NCI-H2081 treated with DMSO at 0.1 percent for 48 hours (cell line): ENCODE data around the gene TNIK.

Experiments
- DNase-seq: peaks from one replicate; lab custom pipeline; 2025; lab: John Stamatoyannopoulos, UW

The TNIK gene

DNA sequence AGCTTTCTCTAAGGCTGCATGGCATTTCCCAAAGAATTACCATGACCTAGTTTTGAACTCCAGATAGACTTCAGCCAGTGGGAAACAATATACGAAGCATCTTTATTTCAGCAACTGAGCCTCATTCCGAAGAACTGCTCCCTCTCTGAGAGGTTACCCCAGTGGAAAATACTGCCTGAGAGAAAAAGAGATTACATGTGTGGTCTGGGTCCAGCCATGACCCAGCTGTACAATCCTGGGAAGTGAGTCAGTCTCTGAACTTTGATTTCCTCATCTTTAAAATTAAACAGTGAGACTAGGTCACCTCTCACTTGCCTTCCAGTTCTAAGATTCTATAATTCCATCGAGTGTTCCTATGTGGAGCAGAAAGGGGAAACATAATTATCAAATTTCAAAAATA is 42.4 kb downstream of the TNIK start:
- DNase-seq, result no peak

DNA sequence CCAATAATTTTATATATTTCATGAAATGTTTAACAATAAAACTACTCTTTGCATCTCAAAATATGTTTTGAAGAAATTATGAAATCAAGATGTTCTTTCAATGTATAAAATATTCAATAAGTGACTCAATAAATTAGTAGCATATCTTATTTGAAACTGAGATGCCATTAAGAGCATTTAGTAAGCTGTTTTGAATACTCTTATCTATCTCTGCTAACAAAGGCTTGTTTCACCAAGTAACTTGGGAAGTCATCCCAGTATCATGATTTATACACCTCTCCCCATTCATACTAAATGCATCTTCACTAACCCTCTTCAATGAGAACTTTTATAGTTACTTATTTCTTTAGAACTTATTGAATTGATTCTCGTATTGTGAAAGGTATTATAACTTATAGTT is 43.1 kb downstream of the TNIK start:
- DNase-seq, result no peak

DNA sequence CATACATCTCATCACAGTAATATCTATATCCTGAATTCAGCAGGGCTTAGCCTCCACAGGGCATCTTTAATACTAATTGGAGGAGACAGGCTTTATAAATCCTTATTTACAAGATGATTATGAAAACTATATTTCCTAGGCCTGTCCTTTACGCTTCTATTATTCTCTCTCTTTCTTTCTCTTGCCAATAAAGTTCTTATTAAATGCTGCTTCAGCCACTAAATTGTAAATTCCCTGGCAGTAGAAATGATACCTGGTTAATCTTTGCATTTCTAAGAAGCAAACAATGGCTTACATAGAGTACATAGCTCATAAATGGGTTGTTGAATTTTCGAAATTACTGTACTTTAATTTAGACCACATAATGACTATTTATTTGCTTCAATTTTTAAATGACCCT is 43.5 kb downstream of the TNIK start:
- no peak for DNase-seq

DNA sequence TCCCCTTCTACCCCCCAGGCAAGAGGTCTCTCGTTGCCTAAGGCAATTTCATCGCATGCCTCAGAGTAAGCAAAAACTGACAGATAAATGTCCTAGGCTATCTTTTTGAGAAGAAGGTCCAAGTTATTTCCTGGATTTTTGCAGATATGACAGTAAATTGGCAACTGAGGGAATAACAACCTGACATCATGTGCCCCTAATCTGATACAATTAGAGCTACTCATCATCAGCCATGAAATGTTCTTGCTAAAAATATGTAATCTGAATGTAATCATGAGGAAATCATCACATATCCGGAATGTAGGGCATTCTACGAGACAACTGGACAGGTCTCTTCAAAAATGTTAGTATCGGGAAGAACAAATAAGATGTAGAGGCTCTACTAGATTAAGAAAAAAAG is 44.1 kb downstream of the TNIK start:
- no peak for DNase-seq

- no peak for DNase-seq
Measured at GRCh38 chr3:171415070-171415469, 45.1 kb downstream of the TNIK start.

DNA sequence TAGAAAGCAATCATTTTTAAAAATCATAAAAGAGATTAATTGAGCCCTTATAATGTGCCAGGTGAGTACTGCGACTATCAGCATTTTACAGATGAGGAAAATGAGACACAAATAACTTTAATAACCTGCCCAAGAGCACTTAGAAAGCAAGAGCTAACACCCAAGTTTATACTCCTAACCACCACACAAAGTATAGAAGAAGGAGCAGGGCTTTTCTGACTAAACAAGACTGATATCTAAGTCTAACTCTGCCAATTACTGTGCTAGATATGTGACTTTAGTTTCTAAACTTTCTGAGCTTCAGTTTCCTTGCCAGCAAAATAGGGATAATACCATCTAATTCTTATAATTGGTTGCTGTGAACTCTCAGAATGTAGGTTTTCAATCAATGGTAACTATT is 47.7 kb downstream of the TNIK start:
- no peak for DNase-seq

- no peak for DNase-seq
Measured at GRCh38 chr3:171412054-171412453, 48.2 kb downstream of the TNIK start.

DNA sequence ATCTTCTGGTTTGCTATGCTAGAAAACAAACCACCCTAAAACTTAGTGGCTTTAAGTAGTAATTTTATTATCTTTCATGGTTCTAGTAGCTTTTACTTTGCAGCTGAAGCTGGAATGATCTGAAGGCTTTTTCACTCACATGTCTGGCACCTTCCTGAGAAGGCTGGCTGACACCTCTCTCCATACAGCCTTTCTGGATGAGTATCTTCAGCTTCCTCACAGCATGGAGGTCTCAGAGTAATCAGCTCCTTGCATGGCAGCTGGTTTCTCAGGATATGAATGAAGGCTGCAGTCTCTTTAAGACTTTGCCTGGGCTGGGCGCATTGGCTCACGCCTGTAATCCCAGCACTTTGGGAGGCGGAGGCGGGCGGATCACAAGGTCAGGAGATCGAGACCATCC is 50.0 kb downstream of the TNIK start:
- no peak for DNase-seq

- no peak for DNase-seq
Measured at GRCh38 chr3:171407759-171408158, 52.4 kb downstream of the TNIK start.

DNA sequence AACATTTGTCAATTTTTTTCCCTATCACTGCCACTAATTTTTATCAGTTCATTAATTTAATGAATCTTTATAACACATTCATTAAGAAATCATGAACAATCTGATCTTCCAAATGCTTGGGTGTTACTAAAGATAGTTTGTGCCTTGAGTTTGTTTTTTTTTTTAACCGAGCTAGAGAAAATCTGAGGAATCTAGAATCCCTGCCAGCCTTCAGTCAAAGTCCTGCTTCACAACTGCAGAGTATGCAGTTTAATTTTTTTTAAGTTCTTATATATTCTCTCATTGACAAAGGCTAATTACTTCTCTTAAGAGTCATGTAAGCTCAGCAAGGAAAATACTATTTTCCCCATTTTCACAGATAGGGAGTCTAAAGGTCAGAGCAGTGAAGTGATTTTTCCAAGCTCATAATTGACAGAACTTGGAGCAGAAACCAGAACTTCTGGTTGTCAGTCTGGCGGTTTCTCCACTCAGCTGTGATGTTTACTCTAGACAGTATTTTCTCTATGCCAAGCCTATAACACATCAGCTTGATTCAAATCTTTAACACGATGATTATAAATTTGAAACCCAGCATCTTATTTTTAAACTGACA is 55.7 kb downstream of the TNIK start:
- no peak for DNase-seq

- DNase-seq, result no peak
Measured at GRCh38 chr3:171402281-171402680, 57.9 kb downstream of the TNIK start.

GRCh38 chr3:171401432-171401831 is 58.8 kb downstream of the TNIK start:
- no peak for DNase-seq

DNA sequence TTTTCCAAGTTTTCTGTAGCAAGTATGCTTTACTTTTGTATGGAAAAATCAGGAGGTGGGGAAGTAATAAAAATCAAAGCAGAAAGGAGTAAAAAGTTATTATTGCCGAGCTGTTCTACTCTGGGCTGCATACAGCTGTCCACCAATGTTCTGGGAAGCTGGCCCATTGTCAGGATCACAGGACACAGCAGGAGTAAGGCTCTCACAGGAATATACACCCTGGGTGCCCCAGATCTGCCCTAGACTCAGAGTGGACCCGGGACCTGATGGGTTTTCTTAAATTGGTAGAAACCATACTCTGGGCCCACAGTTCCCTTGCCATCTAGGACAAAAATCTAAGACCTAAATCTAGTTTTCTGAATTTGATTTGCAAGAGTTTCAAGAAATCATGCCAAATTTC is 60.4 kb downstream of the TNIK start:
- DNase-seq, result no peak

DNA sequence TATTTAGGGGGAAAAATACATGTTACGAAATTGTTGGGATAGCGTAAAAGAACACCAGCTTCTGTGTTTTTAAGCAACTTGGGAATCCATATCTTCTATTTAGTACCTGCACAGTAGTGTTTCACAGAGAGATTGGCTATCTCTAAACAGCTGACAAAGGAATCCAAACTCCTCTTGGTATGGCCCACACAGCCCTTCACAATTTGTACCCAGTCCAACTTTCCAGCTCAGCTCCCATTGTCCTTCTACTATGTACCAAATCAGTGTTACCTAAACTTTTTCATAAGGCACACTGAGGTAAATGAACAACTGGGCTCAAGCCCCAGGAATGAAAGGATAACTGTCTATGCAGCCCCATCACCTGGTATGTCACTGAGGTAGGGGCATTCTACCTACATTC is 61.9 kb downstream of the TNIK start:
- DNase-seq, result no peak

- DNase-seq, result no peak
Measured at GRCh38 chr3:171397089-171397488, 63.1 kb downstream of the TNIK start.

DNA sequence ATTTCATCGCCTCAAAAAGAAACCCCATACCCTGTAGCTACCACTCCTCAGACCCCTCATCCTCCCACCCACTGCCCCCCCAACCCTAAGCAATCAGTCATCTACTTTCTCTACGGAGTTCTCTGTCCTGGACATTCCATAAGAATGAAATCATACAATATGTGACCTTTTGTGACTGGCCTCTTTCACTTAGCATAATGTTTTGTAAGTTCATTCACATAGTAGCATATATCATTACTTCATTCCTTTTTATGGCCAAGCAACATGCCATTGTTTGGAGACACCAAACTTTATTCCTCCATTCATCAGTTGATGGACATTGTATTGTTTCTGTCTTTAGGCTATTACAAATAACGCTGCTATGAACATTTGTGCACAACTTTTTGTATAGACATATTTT is 64.2 kb downstream of the TNIK start:
- no peak for DNase-seq

- no peak for DNase-seq
Measured at GRCh38 chr3:171393032-171393744, 67.0 kb downstream of the TNIK start.

DNA sequence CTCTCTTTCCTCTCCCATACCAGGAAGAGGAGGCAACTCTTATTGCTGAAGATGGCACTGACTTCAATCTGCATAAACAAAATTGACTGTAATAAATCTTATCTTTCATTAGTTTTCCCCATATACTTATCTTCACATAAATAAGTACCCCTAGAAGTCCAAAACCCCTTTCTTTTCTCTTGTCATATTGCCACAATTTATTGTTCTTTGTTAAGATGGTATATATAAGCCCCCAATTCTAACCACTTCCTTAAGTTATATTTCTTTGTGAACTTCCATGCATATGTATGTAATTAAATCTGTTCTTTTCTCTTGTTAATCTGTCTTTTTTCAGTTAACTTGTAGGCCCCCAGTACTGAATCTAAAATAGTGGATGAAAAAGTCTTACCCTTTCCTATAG is 68.8 kb downstream of the TNIK start:
- no peak for DNase-seq

DNA sequence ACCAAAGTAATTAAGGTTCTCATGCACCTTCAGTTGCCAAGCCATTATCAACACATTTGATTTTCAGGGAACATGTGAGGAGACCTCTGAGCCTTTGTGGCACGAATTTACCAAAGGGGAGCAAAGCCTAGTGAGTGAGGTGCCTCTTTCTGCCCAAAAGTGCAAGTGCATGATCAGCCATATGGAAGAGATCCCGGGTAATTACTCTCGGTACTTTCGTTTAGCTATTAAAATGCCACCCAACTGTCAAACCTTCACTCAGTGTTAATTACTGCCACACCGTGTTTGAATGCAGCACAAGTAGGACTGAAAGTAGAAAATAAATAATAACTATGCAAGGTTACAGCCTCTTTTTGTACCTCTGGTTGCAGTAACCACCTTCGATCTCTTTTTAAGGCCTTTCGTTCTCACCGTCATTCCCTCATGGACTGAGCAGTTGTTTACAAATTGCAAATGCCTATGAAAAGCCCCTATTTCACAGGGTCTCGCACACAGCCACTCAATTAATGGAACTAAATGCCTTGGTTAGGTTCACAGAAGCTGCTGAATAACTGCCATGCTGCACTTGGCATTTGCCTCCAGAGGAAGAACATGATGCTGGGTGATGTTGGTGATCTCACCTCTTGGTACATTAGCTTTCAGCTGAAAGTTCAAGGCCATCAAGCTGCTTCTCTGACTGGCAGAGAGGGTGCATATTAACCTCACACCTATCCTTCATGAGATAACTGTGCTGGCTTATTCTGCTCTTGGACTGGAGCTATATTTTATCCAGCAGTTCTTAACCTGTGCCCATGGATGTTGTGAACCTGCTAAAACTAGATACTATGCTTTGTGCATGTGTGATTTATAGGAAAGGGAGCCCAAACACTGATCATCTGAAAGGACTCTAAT is 69.9 kb downstream of the TNIK start:
- DNase-seq, result no peak

DNA sequence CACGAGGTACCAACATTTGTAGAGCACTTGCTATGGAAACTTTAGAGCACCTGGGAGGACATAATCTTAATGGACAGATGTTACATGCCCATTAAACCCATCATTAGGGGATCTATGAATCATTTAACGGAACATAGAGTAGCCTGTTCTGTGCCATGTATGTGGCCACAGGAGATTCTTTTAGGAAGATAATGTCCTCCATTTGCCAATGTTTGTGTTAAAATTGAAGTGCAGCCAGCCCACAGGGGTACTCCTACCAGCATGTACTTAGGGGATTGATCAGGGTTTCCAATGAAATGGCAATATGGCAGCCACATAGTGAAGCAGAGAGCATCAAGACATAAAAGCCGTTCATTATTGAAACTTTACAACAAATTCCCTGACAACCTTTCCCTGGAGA is 70.7 kb downstream of the TNIK start:
- no peak for DNase-seq

GRCh38 chr3:171388527-171388926 is 71.7 kb downstream of the TNIK start:
- DNase-seq, result no peak

DNA sequence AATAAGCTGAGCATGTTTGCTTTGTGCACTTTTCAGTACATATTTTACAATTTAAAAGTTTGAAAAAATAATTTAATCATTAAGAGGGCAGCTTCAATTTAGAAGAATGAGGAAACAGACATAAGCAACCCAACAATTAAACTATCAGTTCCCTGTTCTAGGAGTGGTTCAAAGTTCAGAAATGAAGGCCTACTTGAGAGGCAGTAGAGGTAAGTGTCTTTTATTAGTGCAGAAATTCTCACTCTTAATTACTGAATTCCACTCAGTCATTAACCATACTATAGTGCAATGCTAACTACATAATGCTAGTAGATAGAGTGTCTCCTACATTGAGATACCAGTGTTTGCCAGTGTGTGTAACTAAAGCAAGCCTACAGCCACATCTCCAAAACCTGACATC is 73.1 kb downstream of the TNIK start:
- DNase-seq, result no peak

DNA sequence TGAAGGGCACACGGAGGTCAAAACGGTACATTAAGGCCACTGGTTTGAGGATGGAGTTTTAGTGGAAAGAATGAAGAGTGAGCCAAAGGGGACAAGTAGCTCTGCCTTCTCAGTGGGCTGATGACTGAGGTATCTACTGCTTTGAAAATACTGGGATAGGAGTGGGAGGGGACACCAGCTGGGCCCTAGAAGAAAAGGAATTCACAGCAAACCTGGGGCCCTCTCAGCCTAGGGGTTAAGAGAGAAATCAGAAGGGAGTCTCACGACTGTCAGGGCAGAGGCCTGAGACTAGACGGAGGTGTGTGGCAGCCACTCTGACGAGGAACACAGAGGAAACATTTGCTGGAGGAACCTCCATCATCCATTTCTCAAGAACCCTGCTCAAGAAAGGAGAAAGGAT is 75.1 kb downstream of the TNIK start:
- no peak for DNase-seq
